Fibroblast of lung (primary cell): ENCODE results near the gene PNPLA3.

Experiments
- CTCF ChIP-seq, 2 donors: IDR thresholded peaks in 1 of 2; conservative IDR thresholded peaks in 1 of 2; 1 replicate in 1 of 2; 2 replicates in 1 of 2; pipeline ENCODE4 v1.5.1; 2011 to 2012; ENCODE audit warnings: low read length in 2 of 2, control low read depth in 1 of 2, inconsistent platforms in 1 of 2, low read depth in 1 of 2, mild to moderate bottlenecking in 1 of 2
- EZH2 ChIP-seq: IDR thresholded peaks from 2 replicates; pipeline ENCODE4 v1.5.1; 2012; ENCODE audit warnings: low read length, control low read depth, mild to moderate bottlenecking; ENCODE audit errors: missing control alignments

GRCh38 chr22:43917521-43917920 is 6.1 kb upstream of the PNPLA3 start:
- TF ChIP-seq EZH2 (no peak), CTCF (conservative IDR thresholded peaks at IDR 0.05 in 1 of 2, IDR thresholded peaks at IDR 0.05 in 1 of 2; ENCODE audit: low read depth in 1 of 2, low read length in 2 of 2) (no peak)
